SK-N-SH treated with all-trans-retinoic acid at 6 μM for 48 hours (cell line): ENCODE results near the gene KCNS1.

Experiments used
- ATAC-seq: fragments of 200-7000 bp; cut with Tn5 transposase; 3 replicates; pipeline ENCODE4 v1.9.1; 2020; ENCODE audit warnings: mild to moderate bottlenecking, moderate library complexity
- ARNTL ChIP-seq: fragments of 450-650 bp; formaldehyde crosslinking; IDR thresholded peaks from 2 replicates; pipeline ENCODE4 v1.5.0; 2020; ENCODE audit warnings: low read depth, mild to moderate bottlenecking, moderate library complexity, borderline replicate concordance
- CSDC2 ChIP-seq: fragments of 250-450 bp; sonication (Bioruptor Pico); IDR thresholded peaks from 2 replicates; pipeline ENCODE4 v1.5.0; 2020; ENCODE audit warnings: mild to moderate bottlenecking, moderate library complexity
- ESRRG ChIP-seq: fragments of 250-450 bp; sonication (Bioruptor Pico); IDR thresholded peaks from 2 replicates; pipeline ENCODE4 v1.6.1; 2021; ENCODE audit warnings: mild to moderate bottlenecking
- GLIS3 ChIP-seq: fragments of 250-450 bp; sonication (Bioruptor Pico); IDR thresholded peaks from 2 replicates; pipeline ENCODE4 v1.5.0; 2020; ENCODE audit warnings: mild to moderate bottlenecking, moderate library complexity
- ISL1 ChIP-seq: fragments of 250-450 bp; sonication (Bioruptor Pico); IDR thresholded peaks from 2 replicates; pipeline ENCODE4 v2.1.2; 2022; ENCODE audit warnings: mild to moderate bottlenecking, moderate library complexity
- OSR1 ChIP-seq: fragments of 250-450 bp; sonication (Bioruptor Pico); IDR thresholded peaks from 2 replicates; pipeline ENCODE4 v1.8.0; 2022; ENCODE audit warnings: moderate library complexity, mild to moderate bottlenecking, inconsistent platforms
- PPARA ChIP-seq: fragments of 250-450 bp; sonication (Bioruptor Pico); IDR thresholded peaks from 2 replicates; pipeline ENCODE4 v1.5.0; 2020; ENCODE audit warnings: mild to moderate bottlenecking, borderline replicate concordance
- RARB ChIP-seq: fragments of 250-450 bp; sonication (Bioruptor Pico); IDR thresholded peaks from 2 replicates; pipeline ENCODE4 v1.8.0; 2021; ENCODE audit warnings: mild to moderate bottlenecking, moderate library complexity
- SNAI2 ChIP-seq: fragments of 250-450 bp; sonication (Bioruptor Pico); IDR thresholded peaks from 2 replicates; pipeline ENCODE4 v1.5.0; 2020; ENCODE audit warnings: mild to moderate bottlenecking, moderate library complexity
- TCF4 ChIP-seq: fragments of 250-450 bp; sonication (Bioruptor Pico); IDR thresholded peaks from 2 replicates; pipeline ENCODE4 v1.8.0; 2021; ENCODE audit warnings: mild to moderate bottlenecking, moderate library complexity, borderline replicate concordance
- TOX ChIP-seq: fragments of 250-450 bp; sonication (Bioruptor Pico); IDR thresholded peaks from 2 replicates; pipeline ENCODE4 v1.8.0; 2021; ENCODE audit warnings: mild to moderate bottlenecking, moderate library complexity, borderline replicate concordance
- ZC3H10 ChIP-seq: fragments of 250-450 bp; sonication (Bioruptor Pico); IDR thresholded peaks from 2 replicates; pipeline ENCODE4 v1.5.1; 2021; ENCODE audit warnings: mild to moderate bottlenecking, moderate library complexity
- ZFP3 ChIP-seq: fragments of 250-450 bp; sonication (Bioruptor Pico); IDR thresholded peaks from 2 replicates; pipeline ENCODE4 v1.5.0; 2020; ENCODE audit warnings: mild to moderate bottlenecking, moderate library complexity
- ZFP30 ChIP-seq: fragments of 450-650 bp; formaldehyde crosslinking; IDR thresholded peaks from 2 replicates; pipeline ENCODE4 v1.5.0; 2022; ENCODE audit warnings: mild to moderate bottlenecking, moderate library complexity
- ZNF565 ChIP-seq: fragments of 450-650 bp; formaldehyde crosslinking; conservative IDR thresholded peaks from 2 replicates; pipeline ENCODE4 v1.5.0; 2020; ENCODE audit warnings: low read depth, mild to moderate bottlenecking, moderate library complexity
- ZNF70 ChIP-seq: fragments of 450-650 bp; formaldehyde crosslinking; IDR thresholded peaks from 2 replicates; pipeline ENCODE4 v1.5.0; 2020; ENCODE audit warnings: mild to moderate bottlenecking, moderate library complexity
- ZNF8 ChIP-seq: fragments of 450-650 bp; formaldehyde crosslinking; IDR thresholded peaks from 2 replicates; pipeline ENCODE4 v1.5.0; 2020; ENCODE audit warnings: mild to moderate bottlenecking, moderate library complexity
- TF ChIP-seq, protein P1 (sequence below): fragments of 250-450 bp; sonication (Bioruptor Pico); IDR thresholded peaks from 2 replicates; pipeline ENCODE4 v1.5.0; 2020; ENCODE audit warnings: mild to moderate bottlenecking, moderate library complexity
- TF ChIP-seq, protein P2 (sequence below): fragments of 250-450 bp; sonication (Bioruptor Pico); IDR thresholded peaks from 2 replicates; pipeline ENCODE4 v1.8.0; 2020; ENCODE audit warnings: mild to moderate bottlenecking, moderate library complexity, borderline replicate concordance
- TF ChIP-seq, protein P3 (sequence below): fragments of 250-450 bp; sonication (Bioruptor Pico); IDR thresholded peaks from 2 replicates; pipeline ENCODE4 v1.5.1; 2020; ENCODE audit warnings: low read depth, mild to moderate bottlenecking, moderate library complexity
- TF ChIP-seq, protein P4 (sequence below): fragments of 250-450 bp; sonication (Bioruptor Pico); IDR thresholded peaks from 2 replicates; pipeline ENCODE4 v1.5.1; 2021; ENCODE audit warnings: mild to moderate bottlenecking, moderate library complexity
- TF ChIP-seq, protein P5 (sequence below): fragments of 250-450 bp; sonication (Bioruptor Pico); IDR thresholded peaks from 2 replicates; pipeline ENCODE4 v1.8.0; 2021; ENCODE audit warnings: low read depth, mild to moderate bottlenecking, moderate library complexity, borderline replicate concordance

KCNS1 gene

DNA sequence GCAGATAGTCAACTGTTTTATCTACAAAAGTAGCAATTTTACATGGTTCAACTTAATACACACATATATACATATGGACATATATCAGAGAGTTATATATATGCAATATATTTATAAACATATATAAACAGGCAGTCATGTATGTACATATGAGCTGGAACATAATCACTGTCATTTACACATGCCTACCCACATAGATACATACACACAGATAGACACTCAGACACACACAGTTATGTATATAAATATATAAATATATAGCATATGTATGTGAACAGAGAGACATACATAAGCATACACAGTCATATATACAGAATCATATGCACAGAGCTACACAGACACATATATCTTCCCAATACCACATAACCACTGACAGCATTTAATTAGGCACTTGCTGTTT is 11.8 kb upstream of the KCNS1 start:
- no peak for TF ChIP-seq ZNF8 (CRISPR knock-in tag)
- no peak for TF ChIP-seq ZC3H10 (CRISPR knock-in tag)
- no peak for TF ChIP-seq TOX (CRISPR knock-in tag)
- TF ChIP-seq, protein P1, sequence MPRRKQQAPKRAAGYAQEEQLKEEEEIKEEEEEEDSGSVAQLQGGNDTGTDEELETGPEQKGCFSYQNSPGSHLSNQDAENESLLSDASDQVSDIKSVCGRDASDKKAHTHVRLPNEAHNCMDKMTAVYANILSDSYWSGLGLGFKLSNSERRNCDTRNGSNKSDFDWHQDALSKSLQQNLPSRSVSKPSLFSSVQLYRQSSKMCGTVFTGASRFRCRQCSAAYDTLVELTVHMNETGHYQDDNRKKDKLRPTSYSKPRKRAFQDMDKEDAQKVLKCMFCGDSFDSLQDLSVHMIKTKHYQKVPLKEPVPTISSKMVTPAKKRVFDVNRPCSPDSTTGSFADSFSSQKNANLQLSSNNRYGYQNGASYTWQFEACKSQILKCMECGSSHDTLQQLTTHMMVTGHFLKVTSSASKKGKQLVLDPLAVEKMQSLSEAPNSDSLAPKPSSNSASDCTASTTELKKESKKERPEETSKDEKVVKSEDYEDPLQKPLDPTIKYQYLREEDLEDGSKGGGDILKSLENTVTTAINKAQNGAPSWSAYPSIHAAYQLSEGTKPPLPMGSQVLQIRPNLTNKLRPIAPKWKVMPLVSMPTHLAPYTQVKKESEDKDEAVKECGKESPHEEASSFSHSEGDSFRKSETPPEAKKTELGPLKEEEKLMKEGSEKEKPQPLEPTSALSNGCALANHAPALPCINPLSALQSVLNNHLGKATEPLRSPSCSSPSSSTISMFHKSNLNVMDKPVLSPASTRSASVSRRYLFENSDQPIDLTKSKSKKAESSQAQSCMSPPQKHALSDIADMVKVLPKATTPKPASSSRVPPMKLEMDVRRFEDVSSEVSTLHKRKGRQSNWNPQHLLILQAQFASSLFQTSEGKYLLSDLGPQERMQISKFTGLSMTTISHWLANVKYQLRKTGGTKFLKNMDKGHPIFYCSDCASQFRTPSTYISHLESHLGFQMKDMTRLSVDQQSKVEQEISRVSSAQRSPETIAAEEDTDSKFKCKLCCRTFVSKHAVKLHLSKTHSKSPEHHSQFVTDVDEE (CRISPR knock-in tag) = no peak
- TF ChIP-seq SNAI2 (CRISPR knock-in tag) = no peak
- TF ChIP-seq, protein P2, sequence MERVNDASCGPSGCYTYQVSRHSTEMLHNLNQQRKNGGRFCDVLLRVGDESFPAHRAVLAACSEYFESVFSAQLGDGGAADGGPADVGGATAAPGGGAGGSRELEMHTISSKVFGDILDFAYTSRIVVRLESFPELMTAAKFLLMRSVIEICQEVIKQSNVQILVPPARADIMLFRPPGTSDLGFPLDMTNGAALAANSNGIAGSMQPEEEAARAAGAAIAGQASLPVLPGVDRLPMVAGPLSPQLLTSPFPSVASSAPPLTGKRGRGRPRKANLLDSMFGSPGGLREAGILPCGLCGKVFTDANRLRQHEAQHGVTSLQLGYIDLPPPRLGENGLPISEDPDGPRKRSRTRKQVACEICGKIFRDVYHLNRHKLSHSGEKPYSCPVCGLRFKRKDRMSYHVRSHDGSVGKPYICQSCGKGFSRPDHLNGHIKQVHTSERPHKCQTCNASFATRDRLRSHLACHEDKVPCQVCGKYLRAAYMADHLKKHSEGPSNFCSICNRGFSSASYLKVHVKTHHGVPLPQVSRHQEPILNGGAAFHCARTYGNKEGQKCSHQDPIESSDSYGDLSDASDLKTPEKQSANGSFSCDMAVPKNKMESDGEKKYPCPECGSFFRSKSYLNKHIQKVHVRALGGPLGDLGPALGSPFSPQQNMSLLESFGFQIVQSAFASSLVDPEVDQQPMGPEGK (CRISPR knock-in tag) = no peak
- no peak for ATAC-seq

DNA sequence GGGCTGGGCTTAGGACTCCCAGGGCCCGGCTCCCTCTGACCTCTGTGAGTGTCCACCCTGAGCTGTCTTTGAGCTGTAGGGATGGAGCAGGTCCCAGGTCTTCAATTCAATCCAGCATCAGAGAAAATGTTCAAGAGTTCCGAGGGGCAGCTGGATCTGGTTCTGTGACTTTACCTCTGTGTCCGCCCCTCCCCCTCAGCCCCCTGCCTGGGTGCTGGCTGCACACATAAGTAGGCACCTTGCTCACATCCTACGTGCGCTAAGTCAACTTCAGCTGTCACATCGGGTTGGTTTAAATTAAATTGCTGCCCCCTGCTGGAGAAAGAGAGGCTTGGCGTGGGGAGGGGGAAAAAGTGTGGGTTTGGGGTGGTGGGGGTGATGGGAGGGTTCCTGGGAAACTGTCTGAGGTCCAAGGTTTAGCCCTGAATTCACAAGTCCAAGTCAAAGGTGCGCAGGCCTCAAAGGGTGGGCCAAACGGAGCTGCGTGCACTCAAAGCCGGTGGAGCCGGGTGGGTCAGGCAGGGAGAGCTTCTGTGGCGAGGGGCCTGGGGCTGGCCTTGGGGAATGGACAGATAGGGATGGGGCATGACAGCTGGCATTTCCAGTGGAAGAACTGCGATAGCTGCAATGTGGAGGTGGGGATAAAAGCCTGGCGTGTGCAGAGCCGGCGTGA is 11.0 kb upstream of the KCNS1 start:
- TF ChIP-seq ZNF8 (CRISPR knock-in tag) (no peak), SNAI2 (CRISPR knock-in tag) (no peak), ISL1 (CRISPR knock-in tag) (no peak), RARB (CRISPR knock-in tag) (no peak), ESRRG (CRISPR knock-in tag) (no peak), TOX (CRISPR knock-in tag) (no peak), ZNF70 (CRISPR knock-in tag) (no peak), ZNF565 (no peak), ZFP3 (CRISPR knock-in tag) (no peak), CSDC2 (no peak), TCF4 (CRISPR knock-in tag) (no peak), GLIS3 (no peak), PPARA (CRISPR knock-in tag) (no peak), OSR1 (CRISPR knock-in tag) (no peak), ZFP30 (CRISPR knock-in tag) (no peak), ARNTL (CRISPR knock-in tag) (no peak)
- TF ChIP-seq, protein P2 (CRISPR knock-in tag) = no peak
- TF ChIP-seq, protein P3, sequence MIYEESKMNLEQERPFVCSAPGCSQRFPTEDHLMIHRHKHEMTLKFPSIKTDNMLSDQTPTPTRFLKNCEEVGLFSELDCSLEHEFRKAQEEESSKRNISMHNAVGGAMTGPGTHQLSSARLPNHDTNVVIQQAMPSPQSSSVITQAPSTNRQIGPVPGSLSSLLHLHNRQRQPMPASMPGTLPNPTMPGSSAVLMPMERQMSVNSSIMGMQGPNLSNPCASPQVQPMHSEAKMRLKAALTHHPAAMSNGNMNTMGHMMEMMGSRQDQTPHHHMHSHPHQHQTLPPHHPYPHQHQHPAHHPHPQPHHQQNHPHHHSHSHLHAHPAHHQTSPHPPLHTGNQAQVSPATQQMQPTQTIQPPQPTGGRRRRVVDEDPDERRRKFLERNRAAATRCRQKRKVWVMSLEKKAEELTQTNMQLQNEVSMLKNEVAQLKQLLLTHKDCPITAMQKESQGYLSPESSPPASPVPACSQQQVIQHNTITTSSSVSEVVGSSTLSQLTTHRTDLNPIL (CRISPR knock-in tag) = no peak
- TF ChIP-seq, protein P4, sequence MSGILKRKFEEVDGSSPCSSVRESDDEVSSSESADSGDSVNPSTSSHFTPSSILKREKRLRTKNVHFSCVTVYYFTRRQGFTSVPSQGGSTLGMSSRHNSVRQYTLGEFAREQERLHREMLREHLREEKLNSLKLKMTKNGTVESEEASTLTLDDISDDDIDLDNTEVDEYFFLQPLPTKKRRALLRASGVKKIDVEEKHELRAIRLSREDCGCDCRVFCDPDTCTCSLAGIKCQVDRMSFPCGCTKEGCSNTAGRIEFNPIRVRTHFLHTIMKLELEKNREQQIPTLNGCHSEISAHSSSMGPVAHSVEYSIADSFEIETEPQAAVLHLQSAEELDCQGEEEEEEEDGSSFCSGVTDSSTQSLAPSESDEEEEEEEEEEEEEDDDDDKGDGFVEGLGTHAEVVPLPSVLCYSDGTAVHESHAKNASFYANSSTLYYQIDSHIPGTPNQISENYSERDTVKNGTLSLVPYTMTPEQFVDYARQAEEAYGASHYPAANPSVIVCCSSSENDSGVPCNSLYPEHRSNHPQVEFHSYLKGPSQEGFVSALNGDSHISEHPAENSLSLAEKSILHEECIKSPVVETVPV (CRISPR knock-in tag) = no peak
- TF ChIP-seq, protein P5, sequence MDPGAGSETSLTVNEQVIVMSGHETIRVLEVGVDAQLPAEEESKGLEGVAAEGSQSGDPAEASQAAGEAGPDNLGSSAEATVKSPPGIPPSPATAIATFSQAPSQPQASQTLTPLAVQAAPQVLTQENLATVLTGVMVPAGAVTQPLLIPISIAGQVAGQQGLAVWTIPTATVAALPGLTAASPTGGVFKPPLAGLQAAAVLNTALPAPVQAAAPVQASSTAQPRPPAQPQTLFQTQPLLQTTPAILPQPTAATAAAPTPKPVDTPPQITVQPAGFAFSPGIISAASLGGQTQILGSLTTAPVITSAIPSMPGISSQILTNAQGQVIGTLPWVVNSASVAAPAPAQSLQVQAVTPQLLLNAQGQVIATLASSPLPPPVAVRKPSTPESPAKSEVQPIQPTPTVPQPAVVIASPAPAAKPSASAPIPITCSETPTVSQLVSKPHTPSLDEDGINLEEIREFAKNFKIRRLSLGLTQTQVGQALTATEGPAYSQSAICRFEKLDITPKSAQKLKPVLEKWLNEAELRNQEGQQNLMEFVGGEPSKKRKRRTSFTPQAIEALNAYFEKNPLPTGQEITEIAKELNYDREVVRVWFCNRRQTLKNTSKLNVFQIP (CRISPR knock-in tag) = no peak
- ATAC-seq = peak; percentile 53
